Activated CD4-positive, alpha-beta T cell treated with anti-CD3 and anti-CD28 coated beads, Interleukin-2, amount 10 ng/mL, durations not matched to agents 7 days and 5 days (primary cell): ENCODE results near the gene KLF1. TPM values are rescaled to one million over a fixed set of nuclear protein-coding genes. Genes with fewer than 3 reads are reported as not detected.
A peak's percentile ranks its signal among the peaks of the same experiment; 100 is the strongest.
"Not testable (repeated sequence)": the region's sequence is repeated elsewhere in the genome, so short reads cannot be mapped to it uniquely, and the experiment has no call there.

Experiments used
- CTCF ChIA-PET: fragments of 350-600 bp; sonication (Branson Sonifier 250); formaldehyde crosslinking; loops from one replicate; lab custom pipeline; 2021; ENCODE audit warnings: antibody characterized with exemption; lab: Charles Lee
- POLR2A ChIA-PET: fragments of 350-600 bp; sonication (Branson Sonifier 250); formaldehyde crosslinking; loops from one replicate; lab custom pipeline; 2021; ENCODE audit warnings: antibody characterized with exemption; lab: Charles Lee
- DNase-seq: peaks from one replicate; pipeline ENCODE4 v3.0.0-alpha.2; 2020
- H3K27ac Mint-ChIP-seq: one replicate; pipeline ENCODE4 v1.8.0; 2021; ENCODE audit warnings: mild to moderate bottlenecking, moderate library complexity, mixed read lengths
- H3K27me3 Mint-ChIP-seq: one replicate; pipeline ENCODE4 v1.8.0; 2021; ENCODE audit warnings: mixed read lengths
- H3K36me3 Mint-ChIP-seq: one replicate; pipeline ENCODE4 v1.8.0; 2021; ENCODE audit warnings: low read depth, mixed read lengths
- H3K4me1 Mint-ChIP-seq: one replicate; pipeline ENCODE4 v1.8.0; 2021; ENCODE audit warnings: mixed read lengths
- H3K4me3 Mint-ChIP-seq: one replicate; pipeline ENCODE4 v1.8.0; 2021; ENCODE audit warnings: mild to moderate bottlenecking, moderate library complexity, mixed read lengths
- H3K9me3 Mint-ChIP-seq: one replicate; pipeline ENCODE4 v1.8.0; 2021; ENCODE audit warnings: mixed read lengths
- total RNA-seq, 2 experiments: library from RNA; stranded (reverse); gene quantifications; one replicate each; pipeline ENCODE4 v1.2.3, GENCODE V29; 2021

The KLF1 gene
- total RNA-seq = under 1 TPM in 1 of 2 experiments, not detected in 1; 0.20 TPM

DNA sequence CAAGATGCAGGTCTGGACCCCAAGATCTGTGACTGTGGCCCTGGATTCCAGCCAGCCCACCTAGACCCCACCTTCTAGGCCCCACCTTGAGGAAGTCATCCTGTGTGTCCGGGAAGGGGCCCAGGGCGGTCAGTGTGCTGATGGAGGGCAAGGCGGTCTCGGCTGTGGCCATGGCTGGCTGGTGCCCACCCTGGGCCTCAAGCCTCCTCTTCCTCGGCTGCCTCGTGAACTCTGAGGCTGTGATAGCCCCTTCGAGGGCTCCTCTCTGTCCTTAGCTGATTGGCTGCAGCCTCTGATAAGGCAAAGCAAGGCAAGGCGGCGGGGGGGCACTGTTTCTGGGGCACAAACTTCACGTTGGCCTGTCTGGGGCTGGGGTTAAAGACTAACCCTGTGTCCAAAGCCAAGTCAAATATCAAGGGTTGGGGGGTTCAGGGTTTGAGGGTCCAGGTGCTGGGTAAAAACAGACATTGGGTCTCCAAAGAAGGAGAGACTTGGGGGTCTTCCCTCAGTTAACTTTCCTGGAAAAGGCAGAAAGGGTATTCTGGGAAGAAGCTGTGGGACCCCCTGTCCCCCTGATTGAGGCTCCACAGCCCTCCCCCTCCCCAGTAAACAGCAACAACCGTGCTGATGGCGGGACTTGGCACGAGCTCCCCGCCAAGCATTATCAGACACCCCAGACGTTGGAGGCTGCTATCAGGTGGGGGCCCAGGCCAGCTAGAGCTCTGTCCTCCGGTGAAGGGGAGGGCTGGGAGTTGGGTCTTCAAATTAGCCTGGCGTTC lies at the start of gene KLF1:
KLF1 (minus strand) TSS at position 233 of the 779 bp plus-strand sequence; CDS start at position 172, 61 bp downstream.
- POLR2A ChIA-PET = no interaction called here
- Mint-ChIP-seq H3K27me3 (peaks cover 6% of the 10 kb centered on the region), H3K27ac (no peak within 1 kb of the TSS), H3K4me1 (peaks cover 43% of the 10 kb centered on the region), H3K36me3 (peaks cover 12% of the 10 kb centered on the region), H3K4me3 (peak within 1 kb of the TSS; percentile 49), H3K9me3 (peaks cover 9% of the 10 kb centered on the region)
- CTCF ChIA-PET = interaction anchor here (0.5 to 2.2 kb wide), 5 partner anchors 12 to 1435 kb away, joined by 3 to 10 read pairs (median 3); no protein-coding TSS in a partner anchor
- DNase-seq = no peak

GRCh38 chr19:12936582-12936981 lies 49.6 kb upstream of the KLF1 start:
- Mint-ChIP-seq H3K27me3 (no peaks in the 10 kb centered on the region), H3K4me3 (peak overlapping the region; percentile 15), H3K4me1 (peaks cover 61% of the 10 kb centered on the region), H3K27ac (peak overlapping the region; percentile 70), H3K36me3 (peaks cover 42% of the 10 kb centered on the region), H3K9me3 (no peaks in the 10 kb centered on the region)
- no peak for DNase-seq
- ChIA-PET POLR2A (no interaction called here), CTCF (no interaction called here)

DNA sequence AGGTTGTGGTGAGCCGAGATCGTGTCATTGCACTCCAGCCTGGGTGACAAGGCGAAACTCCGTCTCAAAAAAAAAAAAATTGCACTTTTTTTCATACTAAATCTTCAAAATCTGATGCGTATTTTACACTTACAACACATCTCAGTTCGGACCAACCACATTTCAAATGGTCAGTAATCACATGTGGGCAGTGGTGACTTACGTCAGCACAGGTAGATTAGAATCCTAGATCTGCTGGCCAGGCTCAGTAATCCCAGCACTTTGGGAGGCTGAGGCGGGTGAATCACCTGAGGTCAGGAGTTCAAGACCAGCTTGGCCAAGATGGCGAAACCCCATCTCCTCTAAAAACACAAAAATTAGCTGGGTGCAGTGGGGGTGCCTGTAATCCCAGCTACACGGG lies 48.1 kb upstream of the KLF1 start:
- DNase-seq = no peak
- Mint-ChIP-seq H3K27ac (no peak overlapping the region), H3K4me1 (peaks cover 55% of the 10 kb centered on the region), H3K27me3 (no peaks in the 10 kb centered on the region), H3K36me3 (peaks cover 36% of the 10 kb centered on the region), H3K9me3 (no peaks in the 10 kb centered on the region), H3K4me3 (no peak overlapping the region)
- POLR2A ChIA-PET = no interaction called here
- CTCF ChIA-PET = interaction anchor here (0.6 kb wide), 1 partner anchor 98 kb away, joined by 4 read pairs; no protein-coding TSS in a partner anchor

- Mint-ChIP-seq H3K27me3 (no peaks in the 10 kb centered on the region), H3K4me1 (peaks cover 46% of the 10 kb centered on the region), H3K36me3 (peaks cover 28% of the 10 kb centered on the region), H3K27ac (peak within 1 kb of the TSS; percentile 89), H3K9me3 (no peaks in the 10 kb centered on the region), H3K4me3 (peak within 1 kb of the TSS; percentile 96)
- peak; percentile 92 for DNase-seq
- POLR2A ChIA-PET = no interaction called here
- CTCF ChIA-PET = interaction anchor here (1.3 to 2.2 kb wide), 4 partner anchors 9 to 49 kb away, joined by 3 to 7 read pairs (median 6); no protein-coding TSS in a partner anchor
These were observed 46.5 kb upstream of the KLF1 start, which contains the start of gene FARSA for GRCh38 chr19:12933287-12934072. Gene FARSA (minus strand): TSS chr19:12933711. CDS start chr19:12933696, 15 bp downstream.

- no peaks in the 10 kb centered on the region for H3K27me3 Mint-ChIP-seq
- ChIA-PET CTCF (interaction anchor here (1.3 to 2.2 kb wide), 4 partner anchors 8 to 48 kb away, joined by 3 to 7 read pairs (median 6); no protein-coding TSS in a partner anchor), POLR2A (no interaction called here)
- peaks cover 41% of the 10 kb centered on the region for H3K4me1 Mint-ChIP-seq
- peaks cover 31% of the 10 kb centered on the region for H3K36me3 Mint-ChIP-seq
- DNase-seq = no peak
- no peaks in the 10 kb centered on the region for H3K9me3 Mint-ChIP-seq
- H3K27ac Mint-ChIP-seq = peak overlapping the region; percentile 89
- peak overlapping the region; percentile 96 for H3K4me3 Mint-ChIP-seq
These were observed 45.6 kb upstream of the KLF1 start for GRCh38 chr19:12932392-12933286.

GRCh38 chr19:12930002-12930645 lies 43.1 kb upstream of the KLF1 start:
- Mint-ChIP-seq H3K36me3 (peaks cover 44% of the 10 kb centered on the region), H3K27ac (no peak overlapping the region), H3K4me3 (no peak overlapping the region), H3K27me3 (no peaks in the 10 kb centered on the region), H3K9me3 (no peaks in the 10 kb centered on the region), H3K4me1 (peaks cover 26% of the 10 kb centered on the region)
- DNase-seq = no peak
- ChIA-PET CTCF (interaction anchor here (1.2 to 1.6 kb wide), 2 partner anchors 35 to 131 kb away, joined by 3 read pairs; no protein-coding TSS in a partner anchor), POLR2A (interaction anchor here (0.6 kb wide), 1 partner anchor 51 kb away, joined by 3 read pairs; no protein-coding TSS in a partner anchor)

GRCh38 chr19:12924621-12925310 lies 37.8 kb upstream of the KLF1 start:
- POLR2A ChIA-PET = no interaction called here

DNA sequence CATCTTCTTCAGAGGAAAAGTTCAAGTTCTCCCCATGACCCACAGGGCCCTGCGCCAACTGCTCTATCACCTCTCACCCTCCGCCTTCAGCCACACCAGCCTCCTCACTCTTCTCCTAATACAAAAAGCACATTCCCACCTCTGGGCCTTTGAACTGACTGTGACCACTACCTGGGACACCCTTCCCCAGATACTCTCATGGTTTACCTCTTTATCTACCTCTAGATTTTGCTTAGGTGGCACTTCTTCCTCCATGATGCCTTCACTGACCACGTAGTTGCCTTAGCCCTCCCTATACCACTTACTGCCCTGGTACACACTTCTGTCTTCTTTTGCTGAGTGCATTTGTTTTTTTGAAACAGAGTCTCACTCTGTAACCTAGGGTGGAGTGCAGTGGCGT lies 36.0 kb upstream of the KLF1 start:
- ChIA-PET CTCF (interaction anchor here (1.9 kb wide), 1 partner anchor 10 kb away, joined by 7 read pairs; the partner anchor contains the start of gene FARSA), POLR2A (no interaction called here)
- H3K4me3 Mint-ChIP-seq = no peak overlapping the region
- peaks cover 20% of the 10 kb centered on the region for H3K4me1 Mint-ChIP-seq
- peak overlapping the region; percentile 17 for H3K27ac Mint-ChIP-seq
- DNase-seq = no peak
- peaks cover 48% of the 10 kb centered on the region for H3K36me3 Mint-ChIP-seq
- H3K27me3 Mint-ChIP-seq = peaks cover 2% of the 10 kb centered on the region
- peaks cover 4% of the 10 kb centered on the region for H3K9me3 Mint-ChIP-seq

More at GRCh38 chr19:12924621-12925310, 37.8 kb upstream of the KLF1 start:
- CTCF ChIA-PET = interaction anchor here (0.7 to 1.9 kb wide), 2 partner anchors 8 to 9 kb away, joined by 3 to 7 read pairs; partner anchors contain the start of gene FARSA
- no peak for DNase-seq
- Mint-ChIP-seq H3K9me3 (no peaks in the 10 kb centered on the region), H3K4me3 (no peak overlapping the region), H3K27me3 (no peaks in the 10 kb centered on the region), H3K36me3 (peaks cover 54% of the 10 kb centered on the region), H3K27ac (no peak overlapping the region), H3K4me1 (peaks cover 8% of the 10 kb centered on the region)

- H3K9me3 Mint-ChIP-seq = peaks cover 4% of the 10 kb centered on the region
- POLR2A ChIA-PET = no interaction called here
- CTCF ChIA-PET = interaction anchor here (0.6 to 1.1 kb wide), 4 partner anchors 30 to 173 kb away, joined by 3 to 5 read pairs (median 3); partner anchors contain the start of gene GCDH
- H3K4me3 Mint-ChIP-seq = no peak overlapping the region
- peaks cover 20% of the 10 kb centered on the region for H3K4me1 Mint-ChIP-seq
- H3K27me3 Mint-ChIP-seq = peaks cover 2% of the 10 kb centered on the region
- peak overlapping the region; percentile 62 for H3K27ac Mint-ChIP-seq
- H3K36me3 Mint-ChIP-seq = peaks cover 36% of the 10 kb centered on the region
- no peak for DNase-seq
These were observed 34.0 kb upstream of the KLF1 start for GRCh38 chr19:12921047-12921446.

DNA sequence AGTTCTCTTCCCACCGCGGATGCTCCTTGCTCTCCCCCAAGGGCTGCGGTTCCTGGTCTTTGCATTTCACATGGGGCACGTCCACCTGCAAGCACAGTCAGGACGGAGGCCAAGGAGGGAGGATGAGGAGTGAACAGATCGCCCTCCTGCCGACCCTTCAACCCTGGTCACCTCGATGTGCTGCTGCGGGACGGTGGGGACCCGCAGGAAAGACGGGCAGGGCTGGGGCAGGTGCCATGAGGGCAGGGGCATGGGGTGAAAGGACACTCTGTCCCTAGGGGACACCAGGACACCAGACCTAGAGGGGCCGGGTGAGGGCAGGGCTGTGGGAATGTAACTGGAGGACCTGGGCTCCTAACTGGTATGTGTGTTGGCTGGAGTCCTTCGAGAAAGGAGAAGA lies 31.3 kb upstream of the KLF1 start:
- ChIA-PET CTCF (interaction anchor here (1.0 kb wide), 1 partner anchor 19 kb away, joined by 3 read pairs; no protein-coding TSS in a partner anchor), POLR2A (no interaction called here)
- H3K9me3 Mint-ChIP-seq = peaks cover 4% of the 10 kb centered on the region
- H3K36me3 Mint-ChIP-seq = peaks cover 19% of the 10 kb centered on the region
- H3K27ac Mint-ChIP-seq = peak overlapping the region; percentile 95
- no peak for DNase-seq
- H3K4me1 Mint-ChIP-seq = peaks cover 42% of the 10 kb centered on the region
- H3K27me3 Mint-ChIP-seq = peaks cover 2% of the 10 kb centered on the region
- H3K4me3 Mint-ChIP-seq = peak overlapping the region; percentile 71

DNA sequence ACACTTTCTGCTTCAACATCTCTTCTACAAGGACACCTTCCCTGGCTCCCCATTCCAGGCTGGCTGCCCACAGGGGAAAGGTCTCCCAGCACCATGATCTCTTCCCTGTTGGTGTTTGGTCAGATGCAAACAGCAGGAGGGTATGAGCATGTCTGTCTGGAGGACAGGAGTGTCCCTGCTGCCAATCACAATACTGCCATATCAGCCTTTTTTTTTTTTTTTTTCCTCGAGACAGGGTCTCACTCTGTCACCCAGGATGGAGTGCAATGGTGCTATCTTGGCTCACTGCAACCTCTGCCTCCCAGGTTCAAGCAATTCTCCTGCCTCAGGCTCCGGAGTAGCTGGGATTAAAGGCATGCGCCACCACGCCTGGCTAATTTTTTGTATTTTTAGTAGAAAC lies 28.9 kb upstream of the KLF1 start:
- H3K27me3 Mint-ChIP-seq, H3K4me3 Mint-ChIP-seq, H3K36me3 Mint-ChIP-seq, DNase-seq, H3K9me3 Mint-ChIP-seq, POLR2A ChIA-PET: not testable (repeated sequence)
- peaks cover 42% of the 10 kb centered on the region for H3K4me1 Mint-ChIP-seq
- peak overlapping the region; percentile 74 for H3K27ac Mint-ChIP-seq
- CTCF ChIA-PET = interaction anchor here (0.7 kb wide), 1 partner anchor 35 kb away, joined by 3 read pairs; the partner anchor contains the start of gene DNASE2
